HepG2 (cell line): ENCODE measurements around the gene TACC2. TPM values are rescaled to one million over a fixed set of nuclear protein-coding genes. Genes with fewer than 3 reads are reported as not detected.

ENCODE experiments used
- CAMTA2 ChIP-seq: sonication (generic); formaldehyde crosslinking; IDR thresholded peaks from 2 replicates; pipeline ENCODE4 v1.4.0; 2020; ENCODE audit warnings: mild to moderate bottlenecking, missing genetic modification reagents, borderline replicate concordance
- CEBPB ChIP-seq: IDR thresholded peaks from 2 replicates; pipeline ENCODE4 v1.6.1; 2011; ENCODE audit warnings: low read depth, low read length, improper control_type of control experiment, borderline replicate concordance
- HOXA9 ChIP-seq: sonication (generic); formaldehyde crosslinking; IDR thresholded peaks from 2 replicates; pipeline ENCODE4 v1.8.1; 2022; ENCODE audit warnings: missing genetic modification reagents, mild to moderate bottlenecking, moderate library complexity, borderline replicate concordance
- MNT ChIP-seq: fragments of 450-650 bp; IDR thresholded peaks from 2 replicates; pipeline ENCODE4 v1.6.1; 2016
- POGK ChIP-seq: sonication (generic); formaldehyde crosslinking; conservative IDR thresholded peaks from 2 replicates; pipeline ENCODE4 v1.8.0; 2022; ENCODE audit warnings: mild to moderate bottlenecking, moderate library complexity, missing genetic modification reagents
- SP5 ChIP-seq: IDR thresholded peaks from 2 replicates; pipeline ENCODE4 v1.6.1; 2016; ENCODE audit warnings: low read depth, borderline replicate concordance
- TOE1 ChIP-seq: sonication (generic); formaldehyde crosslinking; IDR thresholded peaks from 2 replicates; pipeline ENCODE4 v1.4.0; 2020; ENCODE audit warnings: mild to moderate bottlenecking, missing genetic modification reagents
- WIZ ChIP-seq: sonication (generic); formaldehyde crosslinking; IDR thresholded peaks from 2 replicates; pipeline ENCODE4 v1.5.1; 2020; ENCODE audit warnings: mild to moderate bottlenecking, missing genetic modification reagents
- ZC3H13 ChIP-seq: sonication (generic); formaldehyde crosslinking; IDR thresholded peaks from 2 replicates; pipeline ENCODE4 v1.8.1; 2023; ENCODE audit warnings: mild to moderate bottlenecking, missing genetic modification reagents, moderate library complexity
- ZMAT3 ChIP-seq: sonication (generic); formaldehyde crosslinking; conservative IDR thresholded peaks from 2 replicates; pipeline ENCODE4 v1.7.0; 2021; ENCODE audit warnings: missing genetic modification reagents
- ZNF124 ChIP-seq: sonication (generic); formaldehyde crosslinking; IDR thresholded peaks from 2 replicates; pipeline ENCODE4 v1.4.0; 2020; ENCODE audit warnings: missing genetic modification reagents
- ZNF609 ChIP-seq: sonication (generic); formaldehyde crosslinking; IDR thresholded peaks from 2 replicates; pipeline ENCODE4 v1.4.0; 2020; ENCODE audit warnings: mild to moderate bottlenecking, missing genetic modification reagents, borderline replicate concordance
- polyA plus RNA-seq, 8 experiments: library from polyadenylated mRNA; depleted of rRNA in 3 of 8; stranded (reverse) in 7 of 8; unstranded in 1 of 8; fragments of >200 nt; fragmentation: Illumina TruSeq in 4 of 8; extraction: Trizol in 4 of 8; gene quantifications; 2 replicates each; pipeline versions ENCODE4 v1.2.1 to v1.2.3, GENCODE V29; 2011 to 2016; ENCODE audit warnings: low read depth in 4 of 8, missing spikeins in 1 of 8, mixed read lengths in 1 of 8; ENCODE audit not compliant: insufficient read depth in 1 of 8
- total RNA-seq, 5 experiments: library from RNA; depleted of rRNA; stranded (reverse); fragments of >200 nt; fragmentation: Illumina TruSeq; extraction: Trizol; gene quantifications; 2 replicates each; pipeline ENCODE4 v1.2.3, GENCODE V29; 2016; ENCODE audit warnings: low read depth in 1 of 5

The TACC2 gene
- total and polyA plus RNA-seq, 2 of the 13 experiments (the other 11 are each of a cell fraction or from before 2014, with no cell fraction given), result 11.8 to 16.0 TPM

GRCh38 chr10:122199070-122199469 is 210.1 kb downstream of the TACC2 start (continued):
- TF ChIP-seq POGK (CRISPR knock-in tag) (no peak), TOE1 (no peak), ZNF124 (CRISPR knock-in tag) (no peak), CEBPB (no peak), MNT (no peak), CAMTA2 (CRISPR knock-in tag) (no peak), WIZ (CRISPR knock-in tag) (no peak), ZMAT3 (CRISPR knock-in tag) (no peak), SP5 (no peak), ZNF609 (CRISPR knock-in tag) (no peak), ZC3H13 (CRISPR knock-in tag) (no peak), HOXA9 (no peak)
